SW 1271 (cell line): ENCODE measurements around the gene PAX3.

Experiments
- DNase-seq, 2 experiments: peaks; one replicate each; lab custom pipeline; 2025; lab: John Stamatoyannopoulos, UW

PAX3 gene

DNA sequence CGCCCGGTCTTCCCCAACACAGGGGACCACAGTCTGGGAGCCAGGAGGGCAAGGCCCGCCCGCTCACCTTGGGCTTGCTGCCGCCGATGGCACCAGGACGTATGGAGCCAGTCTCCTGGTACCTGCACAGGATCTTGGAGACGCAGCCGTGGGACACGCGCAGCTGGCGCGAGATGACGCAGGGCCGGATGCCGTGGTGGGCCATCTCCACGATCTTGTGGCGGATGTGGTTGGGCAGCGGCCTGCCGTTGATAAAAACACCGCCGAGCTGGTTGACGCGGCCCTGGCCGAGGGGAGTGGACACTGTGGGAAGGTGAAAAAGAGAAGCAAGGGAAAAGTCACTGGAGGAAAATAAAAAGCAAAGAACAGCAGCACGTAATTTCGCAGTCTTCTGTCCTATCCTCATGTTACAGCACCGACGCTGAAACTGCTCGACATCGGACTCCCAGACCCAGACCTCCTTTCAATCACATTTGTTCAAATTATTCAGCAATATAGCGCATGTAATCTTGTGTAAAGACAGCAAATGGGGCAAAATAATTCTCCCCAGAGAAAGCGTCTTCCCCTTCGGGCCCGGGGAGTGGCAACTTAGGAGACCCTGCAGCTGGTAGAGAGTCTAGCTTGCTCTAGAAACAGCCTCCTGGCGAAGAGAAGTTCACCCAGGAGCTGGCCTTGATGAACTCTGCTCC, 1.7 kb downstream of the PAX3 start:
- no peak for DNase-seq

GRCh38 chr2:222296311-222296741, 2.5 kb downstream of the PAX3 start:
- no peak for DNase-seq

DNA sequence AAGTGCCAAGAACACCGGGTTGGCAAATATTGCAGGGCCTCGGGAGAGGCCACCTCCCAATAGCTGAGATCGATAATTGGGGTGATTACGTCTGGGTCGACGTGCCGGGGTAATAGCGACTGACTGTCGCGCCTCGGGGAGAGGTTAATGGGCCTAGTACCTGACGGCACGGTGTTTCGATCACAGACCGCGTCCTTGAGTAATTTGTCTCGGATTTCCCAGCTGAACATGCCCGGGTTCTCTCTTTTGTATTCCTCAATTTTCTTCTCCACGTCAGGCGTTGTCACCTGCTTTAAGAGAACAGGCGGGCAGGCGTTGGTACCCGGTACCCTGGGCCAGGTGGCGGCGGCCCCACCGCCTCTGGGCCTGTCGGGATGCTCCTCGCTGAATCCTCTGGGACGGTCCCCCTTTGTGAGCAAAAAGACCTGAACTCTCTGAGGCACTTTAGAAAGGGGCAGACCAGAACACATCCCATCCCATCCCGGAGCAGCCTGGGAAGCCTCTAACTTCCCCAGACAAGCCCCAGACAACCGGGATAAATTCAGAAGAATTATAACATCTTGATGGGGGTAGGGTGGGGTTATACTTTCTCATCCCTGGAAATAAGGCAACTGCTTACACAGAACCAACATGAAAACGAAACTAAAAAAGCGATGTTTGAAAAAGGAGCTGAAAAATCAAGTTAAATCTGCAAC, 3.3 kb downstream of the PAX3 start:
- DNase-seq: no peak

GRCh38 chr2:222294996-222295367, 3.8 kb downstream of the PAX3 start:
- DNase-seq: no peak

DNA sequence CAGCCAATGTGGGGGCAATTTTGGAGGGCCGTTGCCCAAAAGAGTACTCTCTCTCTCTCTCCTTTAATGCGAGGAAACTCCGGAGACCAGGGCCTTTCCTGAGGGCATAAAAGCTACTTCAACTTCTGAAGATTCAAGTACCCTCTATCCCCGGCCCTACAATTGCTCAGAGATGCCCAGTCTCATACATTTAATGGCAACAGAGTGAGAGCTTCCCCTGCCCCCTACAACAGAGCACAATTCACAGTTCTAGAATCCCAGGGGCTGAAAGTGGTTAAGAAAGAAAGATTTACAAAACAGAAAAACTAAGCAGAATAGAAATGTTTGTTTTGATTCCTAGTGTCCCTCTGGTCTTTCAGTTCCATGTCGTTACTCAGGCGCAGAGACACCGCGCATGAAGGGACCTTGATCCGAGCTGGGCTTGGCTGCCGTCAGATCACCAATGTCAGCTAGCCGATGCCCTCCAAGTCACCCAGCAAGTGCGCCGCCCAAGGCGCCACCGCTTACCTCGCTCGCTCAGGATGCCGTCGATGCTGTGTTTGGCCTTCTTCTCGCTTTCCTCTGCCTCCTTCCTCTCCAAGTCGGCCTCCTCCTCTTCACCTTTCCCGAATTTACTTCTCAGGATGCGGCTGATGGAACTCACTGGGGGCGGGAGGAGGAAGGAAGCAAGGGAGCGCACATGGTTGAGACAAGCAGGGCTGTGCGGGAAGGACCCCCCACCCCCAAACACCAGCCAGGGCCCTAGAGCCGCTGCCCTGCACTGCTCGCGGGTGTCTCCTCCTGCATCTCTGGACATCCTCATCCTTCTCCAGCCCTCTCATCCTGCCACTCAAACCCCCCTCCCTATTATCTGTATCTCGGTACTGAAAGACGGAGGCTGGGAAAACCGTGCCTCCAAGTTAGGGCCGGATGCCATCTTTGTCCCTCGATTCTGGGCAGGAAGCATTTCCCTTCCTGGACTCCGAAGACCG, 4.9 kb downstream of the PAX3 start:
- DNase-seq: no peak

DNA sequence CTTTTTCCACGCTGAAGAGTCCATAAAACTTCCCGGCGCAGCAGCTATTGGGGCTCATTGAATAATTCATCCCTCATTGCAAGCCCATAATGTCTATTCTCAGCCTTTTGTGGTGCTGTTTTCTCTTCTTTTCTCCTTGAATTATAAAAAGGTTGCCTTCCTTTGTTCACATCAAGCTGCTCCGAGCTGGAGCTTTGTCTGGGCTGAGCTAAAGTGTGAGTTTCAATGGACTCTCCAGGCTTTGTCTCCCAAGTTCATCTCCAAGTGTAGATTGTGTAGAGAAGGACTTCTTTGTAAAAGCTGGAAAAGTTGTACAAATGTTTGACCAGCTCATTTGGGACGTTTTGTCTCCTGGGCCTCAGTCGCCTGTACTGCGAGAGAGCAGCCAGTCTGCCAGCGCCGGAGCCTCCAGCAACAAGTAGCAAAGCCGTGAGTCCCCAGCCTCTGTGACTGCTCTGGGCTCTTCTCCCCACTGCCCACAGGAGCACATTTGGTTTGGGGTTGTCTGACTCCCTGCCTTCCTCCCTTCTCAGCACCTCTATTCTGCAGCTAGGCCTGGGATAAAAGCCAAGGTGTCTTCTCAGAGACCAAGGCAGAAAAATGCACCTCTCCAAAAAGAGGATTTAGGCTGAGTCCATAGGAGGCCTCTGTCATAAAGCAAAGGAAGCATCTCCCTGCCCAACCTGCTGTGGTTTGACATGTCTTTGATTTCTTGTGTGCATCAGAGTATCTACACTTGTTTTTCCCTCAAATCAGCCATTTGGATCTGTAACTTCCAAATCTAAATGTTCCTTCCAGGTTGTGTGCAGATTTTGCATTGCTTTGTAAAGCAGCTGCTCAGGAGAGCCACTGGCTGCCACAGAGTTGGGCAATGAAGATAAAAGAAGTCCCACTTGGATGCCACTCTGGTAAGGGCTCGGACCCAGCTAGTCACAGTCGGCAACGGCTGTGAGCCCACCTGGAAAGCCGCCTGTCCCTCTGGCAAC, 6.4 kb downstream of the PAX3 start:
- DNase-seq: no peak

- DNase-seq: no peak
Observed at GRCh38 chr2:222291485-222291841, 7.3 kb downstream of the PAX3 start.

- no peak for DNase-seq
Observed at GRCh38 chr2:222290736-222291484, 7.9 kb downstream of the PAX3 start.

GRCh38 chr2:222290401-222290735, 8.4 kb downstream of the PAX3 start:
- no peak for DNase-seq

DNA sequence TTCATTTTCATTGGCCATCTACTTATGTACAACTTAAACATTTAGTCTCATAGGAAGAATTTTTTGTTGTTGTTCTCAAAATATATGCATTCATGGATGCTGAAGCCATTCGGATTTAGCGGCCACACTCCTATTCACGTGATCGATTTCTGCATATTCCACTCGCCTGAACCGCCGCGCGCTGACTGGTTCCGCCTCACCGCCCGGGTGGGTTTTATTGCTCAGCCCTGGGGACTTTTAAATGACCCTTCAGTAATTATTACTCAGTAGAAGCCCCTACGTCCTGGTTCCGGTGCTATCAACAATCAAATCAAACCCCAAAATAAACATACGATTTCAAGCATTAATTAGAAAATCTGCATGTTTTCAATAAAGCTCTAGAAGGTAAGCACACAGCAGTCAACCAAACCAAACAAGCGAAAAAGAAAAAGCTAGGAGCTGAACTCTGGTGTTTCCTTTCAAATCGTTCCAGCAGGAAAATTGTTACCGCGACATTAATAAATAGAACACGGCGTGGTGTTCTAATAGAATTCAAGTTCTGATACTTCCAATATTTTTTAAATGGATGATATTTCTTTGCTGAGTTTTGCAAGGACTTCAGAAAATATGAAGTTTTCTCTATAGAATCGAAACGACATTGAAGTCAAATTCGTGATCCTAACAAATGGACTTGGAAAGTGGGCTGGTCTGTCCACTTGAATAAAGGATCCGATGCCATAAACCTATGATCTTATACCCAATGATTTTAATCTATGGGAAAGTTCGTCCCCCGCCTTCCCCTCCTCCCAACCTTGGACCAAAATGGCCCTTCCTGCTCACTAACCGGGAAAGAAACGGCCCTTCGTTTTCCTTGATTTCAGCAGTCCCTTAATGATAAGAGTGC, 9.3 kb downstream of the PAX3 start:
- no peak for DNase-seq

GRCh38 chr2:222288590-222289277, 10.1 kb downstream of the PAX3 start:
- no peak for DNase-seq

DNA sequence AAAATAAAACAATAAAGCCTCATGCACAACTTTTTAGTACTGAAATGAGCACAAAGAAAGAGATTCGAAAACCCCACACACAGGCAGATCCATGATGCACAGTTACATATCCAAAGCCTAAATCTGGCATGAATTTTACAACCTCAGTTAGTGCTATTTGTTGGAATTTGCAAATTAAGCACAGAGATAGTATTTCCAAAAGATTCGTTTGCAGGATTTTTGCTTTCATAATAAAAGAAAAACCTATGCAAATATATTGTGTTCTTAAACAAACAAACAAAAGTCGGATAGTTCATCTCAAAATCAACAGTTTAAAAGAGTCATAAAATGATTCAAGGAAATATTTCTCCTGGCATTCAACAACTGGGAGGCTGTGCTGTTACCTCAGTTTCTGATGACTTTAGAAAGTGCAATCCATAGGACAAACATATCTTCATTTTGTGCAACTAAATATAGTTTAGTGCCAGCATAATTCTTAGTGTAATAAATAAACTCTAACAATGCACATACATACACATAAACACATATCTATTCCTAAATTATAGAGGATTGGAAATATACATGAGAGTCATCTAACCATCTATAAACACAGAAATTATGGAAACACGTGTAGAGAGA, 10.8 kb downstream of the PAX3 start:
- DNase-seq: no peak

DNA sequence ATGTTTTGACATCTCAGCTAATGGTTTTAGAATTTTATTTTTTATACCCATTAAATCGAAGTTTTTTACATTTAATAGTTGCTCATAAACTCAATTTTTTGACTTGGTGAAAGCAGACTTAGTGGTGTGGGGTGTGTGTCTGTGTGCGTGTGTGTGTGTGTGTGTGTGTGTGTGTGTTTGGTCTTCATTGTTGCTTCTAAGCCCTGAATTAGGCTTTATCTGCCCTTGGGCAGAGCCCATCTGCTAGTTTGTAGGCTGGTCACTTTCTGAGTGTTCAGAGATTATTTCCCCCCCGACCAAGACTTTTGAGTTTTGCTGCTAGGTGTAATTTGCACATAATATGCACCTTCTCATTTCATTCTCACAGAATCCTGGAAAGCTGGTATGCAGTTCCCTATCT, 14.3 kb downstream of the PAX3 start:
- no peak for DNase-seq

- DNase-seq: no peak
Observed at GRCh38 chr2:222283634-222284033, 15.2 kb downstream of the PAX3 start.

GRCh38 chr2:222281506-222281905, 17.3 kb downstream of the PAX3 start:
- no peak for DNase-seq

DNA sequence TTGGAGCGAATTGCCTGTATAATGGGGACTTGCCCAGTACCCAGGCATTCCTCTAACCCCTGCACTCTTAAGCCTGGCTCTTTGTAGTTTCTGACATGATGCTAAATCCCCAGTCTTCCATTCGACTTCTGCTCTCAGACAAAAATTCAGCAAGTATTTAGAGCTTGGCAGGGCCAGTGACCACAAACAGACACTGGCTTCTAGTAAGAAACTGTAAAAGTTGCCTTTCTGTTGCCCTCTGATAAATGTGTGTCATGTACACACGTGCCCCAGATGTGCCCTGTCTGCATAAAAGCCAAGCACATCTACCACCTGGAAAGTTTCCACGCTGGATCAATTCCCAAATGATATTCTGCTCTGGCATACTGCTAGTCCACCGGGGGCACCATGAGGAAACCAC, 18.0 kb downstream of the PAX3 start:
- no peak for DNase-seq

DNA sequence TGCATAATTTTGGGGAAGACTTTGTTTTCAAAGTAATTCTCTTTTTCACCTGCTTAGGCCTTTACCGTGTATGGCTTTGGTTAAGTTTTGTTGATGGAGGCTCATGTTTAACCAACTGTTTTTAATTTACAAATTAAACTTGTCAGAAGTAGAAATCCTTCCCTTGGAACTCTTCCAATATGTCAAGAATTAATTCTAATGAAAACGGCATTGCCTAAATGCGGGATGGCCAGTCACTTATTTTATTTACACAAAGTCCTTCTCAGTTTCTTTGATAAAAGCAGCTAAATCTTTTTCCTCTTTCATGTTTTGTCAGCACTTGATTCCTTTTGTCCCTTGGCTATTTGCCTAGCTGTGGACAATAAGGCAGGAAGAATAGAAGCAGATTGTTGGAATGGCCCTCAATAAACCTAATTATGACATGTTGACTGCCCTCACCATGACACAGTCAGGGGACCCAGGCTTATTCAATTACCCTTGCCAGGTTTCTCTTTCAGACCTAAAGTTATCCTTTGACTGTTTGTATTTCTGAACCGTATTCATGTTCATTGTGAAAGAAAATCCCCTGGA, 26.3 kb downstream of the PAX3 start:
- no peak for DNase-seq

DNA sequence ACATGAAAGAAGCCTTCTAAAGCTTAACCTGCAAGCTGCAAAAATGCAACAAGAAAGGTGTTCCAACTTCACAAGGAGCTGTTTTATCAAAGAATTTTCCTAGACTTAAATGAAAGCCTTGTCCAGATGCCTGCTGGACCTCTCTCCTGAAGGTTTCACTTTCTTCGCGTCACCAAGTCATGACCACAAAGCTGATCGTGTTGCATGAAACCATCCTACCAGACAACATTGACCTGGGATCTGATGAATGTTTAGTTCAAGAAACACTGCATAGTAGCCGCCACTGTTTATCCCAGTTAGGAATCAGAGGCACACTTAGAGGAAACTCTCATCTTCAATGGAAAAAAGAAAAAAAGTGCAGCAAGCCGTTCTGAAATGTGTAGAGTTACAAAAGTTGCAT, 26.9 kb downstream of the PAX3 start:
- DNase-seq: no peak

- no peak for DNase-seq
Observed at GRCh38 chr2:222270396-222270795, 28.4 kb downstream of the PAX3 start.
